ENCODE data around the gene PRICKLE4.

- TF ChIP-seq YY1 (IDR thresholded peaks at IDR 0.05; ENCODE audit: insufficient read depth, insufficient read length): no peak
- no peak for TF ChIP-seq SUZ12 (IDR thresholded peaks at IDR 0.05; ENCODE audit: extremely low read depth, insufficient read depth, insufficient read length)
- TF ChIP-seq ZNF274 (IDR thresholded peaks at IDR 0.05; ENCODE audit: low read depth, low read length): no peak
Observed at GRCh38 chr6:41786451-41787218, 6.1 kb downstream of the PRICKLE4 start.
